ENCODE results near the gene RHOBTB1. TPM values are rescaled to one million over a fixed set of nuclear protein-coding genes. Genes with fewer than 3 reads are reported as not detected.

RHOBTB1 gene
- total and polyA plus RNA-seq, 9 of the 15 experiments (the other 6 are each of a cell fraction or from before 2014, with no cell fraction given) = 1.7 to 11.7 (median 9.3) TPM

DNA sequence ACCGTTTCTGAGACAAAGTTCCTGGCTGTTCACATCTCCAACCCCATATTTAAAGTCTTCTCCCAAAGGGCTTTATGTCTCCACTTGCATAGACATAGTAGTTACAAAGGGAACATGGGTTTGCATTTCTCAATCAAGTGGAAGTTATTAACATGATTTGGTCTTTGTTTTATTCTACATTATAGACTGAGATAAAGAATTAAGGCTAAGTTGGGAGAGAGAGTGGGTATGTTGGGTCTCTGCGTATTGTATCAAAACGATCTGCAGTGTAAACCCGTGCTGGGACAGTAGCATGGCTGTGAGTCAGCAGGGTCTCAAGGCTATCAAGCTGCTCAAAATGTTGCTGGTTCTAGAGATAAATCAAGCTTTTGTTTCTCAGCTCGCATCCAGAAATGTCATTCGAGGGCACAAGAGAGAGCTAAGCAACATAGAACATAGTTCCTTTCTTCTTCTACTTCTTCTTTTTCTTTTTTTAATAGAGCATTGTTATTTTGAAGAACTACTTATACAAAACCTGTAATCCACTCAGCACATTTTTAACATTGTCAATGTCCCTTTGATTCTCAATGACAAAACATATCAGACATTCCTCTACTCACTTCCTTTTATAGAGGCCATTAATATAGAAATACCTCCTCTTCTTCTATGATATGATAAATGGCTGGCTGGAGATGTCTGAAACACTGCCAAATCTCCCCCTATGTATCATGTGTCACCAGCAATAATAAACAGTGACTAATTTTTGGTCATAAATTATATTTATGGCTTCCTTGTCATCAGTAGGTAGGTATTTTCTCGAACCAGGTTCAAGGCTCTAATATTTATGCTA is 34.5 kb upstream of the RHOBTB1 start (continued):
- TF ChIP-seq RBBP5 (IDR thresholded peaks at IDR 0.05; ENCODE audit: borderline replicate concordance, insufficient read depth, low read length, poor library complexity, severe bottlenecking) (peak; percentile 70), ZFX (CRISPR knock-in tag; IDR thresholded peaks at IDR 0.05) (0 out of 2 replicates have a peak, but pooled peaks have one; percentile 22), NFE2 (IDR thresholded peaks at IDR 0.05; ENCODE audit: low read depth) (peak; percentile 95), ZNF707 (CRISPR knock-in tag; conservative IDR thresholded peaks at IDR 0.05) (no peak), MAFF (IDR thresholded peaks at IDR 0.05; ENCODE audit: low read length) (peak; percentile 84), JUN (IDR thresholded peaks at IDR 0.05; ENCODE audit: borderline replicate concordance, low read depth, low read length) (peak; percentile 94), JUN (CRISPR knock-in tag; IDR thresholded peaks at IDR 0.05; ENCODE audit: borderline replicate concordance) (no peak), SAFB (IDR thresholded peaks at IDR 0.05; ENCODE audit: borderline replicate concordance, low read depth, low read length) (no peak), ZNF696 (CRISPR knock-in tag; conservative IDR thresholded peaks at IDR 0.05) (no peak), ZNF780A (CRISPR knock-in tag; IDR thresholded peaks at IDR 0.05) (no peak), CEBPB (tag; IDR thresholded peaks at IDR 0.05) (no peak), SUPT5H (IDR thresholded peaks at IDR 0.05) (no peak), ZBED1 (IDR thresholded peaks at IDR 0.05) (0 out of 2 replicates have a peak, but pooled peaks have one; percentile 33), MEF2D (tag; conservative IDR thresholded peaks at IDR 0.05; ENCODE audit: low read depth) (peak; percentile 74), ETV5 (CRISPR knock-in tag; IDR thresholded peaks at IDR 0.05; ENCODE audit: low read depth) (no peak), KHSRP (IDR thresholded peaks at IDR 0.05) (peak; percentile 43), HIVEP1 (CRISPR knock-in tag; IDR thresholded peaks at IDR 0.05) (no peak), U2AF1 (optimal IDR thresholded peaks at IDR 0.05; ENCODE audit: low read depth, low read length) (no peak), ZNF146 (CRISPR knock-in tag; IDR thresholded peaks at IDR 0.05; ENCODE audit: unreplicated experiment) (no peak), ZNF133 (CRISPR knock-in tag; IDR thresholded peaks at IDR 0.05) (no peak), CC2D1A (IDR thresholded peaks at IDR 0.05) (peak; percentile 75; the same call in 1 of the 2 replicates), EGR1 (conservative IDR thresholded peaks at IDR 0.05) (no peak), HEY1 (CRISPR knock-in tag; IDR thresholded peaks at IDR 0.05; ENCODE audit: borderline replicate concordance) (peak; percentile 22; the same call in 1 of the 2 replicates), BHLHE40 (IDR thresholded peaks at IDR 0.05; ENCODE audit: low read length) (peak; percentile 97), RFX1 (IDR thresholded peaks at IDR 0.05) (peak; percentile 21; the same call in 1 of the 2 replicates), NBN (IDR thresholded peaks at IDR 0.05; ENCODE audit: low read depth) (peak; percentile 91), KDM2B (CRISPR knock-in tag; IDR thresholded peaks at IDR 0.05) (no peak), THRAP3 (IDR thresholded peaks at IDR 0.05; ENCODE audit: borderline replicate concordance) (no peak), MAZ (CRISPR knock-in tag; conservative IDR thresholded peaks at IDR 0.05 in 1 of 2, IDR thresholded peaks at IDR 0.05 in 1 of 2) (peak in 1 of 2 experiments; percentile 46; a peak in 2 of 4 replicates)
- TF ChIP-seq, protein P1, sequence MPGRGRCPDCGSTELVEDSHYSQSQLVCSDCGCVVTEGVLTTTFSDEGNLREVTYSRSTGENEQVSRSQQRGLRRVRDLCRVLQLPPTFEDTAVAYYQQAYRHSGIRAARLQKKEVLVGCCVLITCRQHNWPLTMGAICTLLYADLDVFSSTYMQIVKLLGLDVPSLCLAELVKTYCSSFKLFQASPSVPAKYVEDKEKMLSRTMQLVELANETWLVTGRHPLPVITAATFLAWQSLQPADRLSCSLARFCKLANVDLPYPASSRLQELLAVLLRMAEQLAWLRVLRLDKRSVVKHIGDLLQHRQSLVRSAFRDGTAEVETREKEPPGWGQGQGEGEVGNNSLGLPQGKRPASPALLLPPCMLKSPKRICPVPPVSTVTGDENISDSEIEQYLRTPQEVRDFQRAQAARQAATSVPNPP (IDR thresholded peaks at IDR 0.05; ENCODE audit: borderline replicate concordance, insufficient read depth, insufficient read length) = no peak

Data from K562 (cell line).